ENCODE measurements around the gene CNTN4.

GRCh38 chr3:2579206-2579605 is 480.5 kb downstream of the CNTN4 start:
- TF ChIP-seq CTCF (IDR thresholded peaks at IDR 0.05; ENCODE audit: low read depth, low read length), result no peak
- TF ChIP-seq EZH2phosphoT487 (IDR thresholded peaks at IDR 0.05; ENCODE audit: low read depth), result no peak

Measured in OCI-LY3 (cell line).